ENCODE data around the gene ANKRD44.
A peak's percentile ranks its signal among the peaks of the same experiment; 100 is the strongest.
"Not testable (repeated sequence)": the region's sequence is repeated elsewhere in the genome, so short reads cannot be mapped to it uniquely, and the experiment has no call there.

ANKRD44 gene

GRCh38 chr2:197315371-197315770 is 4.8 kb upstream of the ANKRD44 start:
- DNase-seq (ENCODE audit: low spot score): no peak

- DNase-seq (ENCODE audit: low spot score): no peak
These were observed 1.6 kb upstream of the ANKRD44 start for GRCh38 chr2:197312186-197312585.

- DNase-seq (ENCODE audit: low spot score): no peak
These were observed 947 bp upstream of the ANKRD44 start for GRCh38 chr2:197311421-197312033.

GRCh38 chr2:197310987-197311420 is 424 bp upstream of the ANKRD44 start:
- DNase-seq (ENCODE audit: low spot score): peak; percentile 18

- peak; percentile 59 for DNase-seq (ENCODE audit: low spot score)
These were observed 819 bp downstream of the ANKRD44 start for GRCh38 chr2:197309691-197310231.

- no peak for DNase-seq (ENCODE audit: low spot score)
These were observed 1.4 kb downstream of the ANKRD44 start for GRCh38 chr2:197308996-197309690.

GRCh38 chr2:197308585-197308984 is 2.0 kb downstream of the ANKRD44 start:
- peak; percentile 26 for DNase-seq (ENCODE audit: low spot score)

- DNase-seq (ENCODE audit: low spot score): no peak
These were observed 2.6 kb downstream of the ANKRD44 start for GRCh38 chr2:197307933-197308521.

- DNase-seq (ENCODE audit: low spot score): peak; percentile 42
These were observed 3.2 kb downstream of the ANKRD44 start for GRCh38 chr2:197307236-197307932.

- peak; percentile 96 for DNase-seq (ENCODE audit: low spot score)
These were observed 3.9 kb downstream of the ANKRD44 start for GRCh38 chr2:197306696-197307040.

- no peak for DNase-seq (ENCODE audit: low spot score)
These were observed 4.4 kb downstream of the ANKRD44 start for GRCh38 chr2:197306024-197306695.

- DNase-seq (ENCODE audit: low spot score): no peak
These were observed 6.0 kb downstream of the ANKRD44 start for GRCh38 chr2:197304556-197305011.

GRCh38 chr2:197300139-197300538 is 10.4 kb downstream of the ANKRD44 start:
- no peak for DNase-seq (ENCODE audit: low spot score)

- DNase-seq (ENCODE audit: low spot score): no peak
These were observed 12.0 kb downstream of the ANKRD44 start for GRCh38 chr2:197298609-197299008.

GRCh38 chr2:197297772-197298318 is 12.7 kb downstream of the ANKRD44 start:
- DNase-seq (ENCODE audit: low spot score): no peak

GRCh38 chr2:197297266-197297665 is 13.3 kb downstream of the ANKRD44 start:
- no peak for DNase-seq (ENCODE audit: low spot score)

- no peak for DNase-seq (ENCODE audit: low spot score)
These were observed 13.7 kb downstream of the ANKRD44 start for GRCh38 chr2:197296835-197297234.

- DNase-seq (ENCODE audit: low spot score): no peak
These were observed 16.3 kb downstream of the ANKRD44 start for GRCh38 chr2:197294260-197294659.

GRCh38 chr2:197293252-197294007 is 17.1 kb downstream of the ANKRD44 start:
- no peak for DNase-seq (ENCODE audit: low spot score)

- DNase-seq (ENCODE audit: low spot score): no peak
These were observed 18.0 kb downstream of the ANKRD44 start for GRCh38 chr2:197292619-197293018.

GRCh38 chr2:197287596-197287932 is 23.0 kb downstream of the ANKRD44 start:
- not testable (repeated sequence) for DNase-seq (ENCODE audit: low spot score)

Data from cerebellar cortex (tissue), 1 donor.